ENCODE measurements around the gene RGL1. TPM values are rescaled to one million over a fixed set of nuclear protein-coding genes. Genes with fewer than 3 reads are reported as not detected.
A peak's percentile ranks its signal among the peaks of the same experiment; 100 is the strongest.

Gene RGL1
- total RNA-seq (2022): 33.8 and 34.5 TPM in 2 replicates
- percentile 89 among the genes with signal in this experiment for Bru-seq, nascent RNA
- BruChase-seq, experiment 1, labeled RNA remaining after a 2-hour chase: percentile 81 among the genes with signal in this experiment
- BruChase-seq, experiment 2, labeled RNA remaining after a 6-hour chase: percentile 73 among the genes with signal in this experiment
- long read RNA-seq, full-length matches to known transcripts: 13 of 53 reads
- long read RNA-seq, partial matches to known transcripts: 22 of 53 reads
- long read RNA-seq, other reads (novel, unspliced or antisense): 18 of 53 reads

DNA sequence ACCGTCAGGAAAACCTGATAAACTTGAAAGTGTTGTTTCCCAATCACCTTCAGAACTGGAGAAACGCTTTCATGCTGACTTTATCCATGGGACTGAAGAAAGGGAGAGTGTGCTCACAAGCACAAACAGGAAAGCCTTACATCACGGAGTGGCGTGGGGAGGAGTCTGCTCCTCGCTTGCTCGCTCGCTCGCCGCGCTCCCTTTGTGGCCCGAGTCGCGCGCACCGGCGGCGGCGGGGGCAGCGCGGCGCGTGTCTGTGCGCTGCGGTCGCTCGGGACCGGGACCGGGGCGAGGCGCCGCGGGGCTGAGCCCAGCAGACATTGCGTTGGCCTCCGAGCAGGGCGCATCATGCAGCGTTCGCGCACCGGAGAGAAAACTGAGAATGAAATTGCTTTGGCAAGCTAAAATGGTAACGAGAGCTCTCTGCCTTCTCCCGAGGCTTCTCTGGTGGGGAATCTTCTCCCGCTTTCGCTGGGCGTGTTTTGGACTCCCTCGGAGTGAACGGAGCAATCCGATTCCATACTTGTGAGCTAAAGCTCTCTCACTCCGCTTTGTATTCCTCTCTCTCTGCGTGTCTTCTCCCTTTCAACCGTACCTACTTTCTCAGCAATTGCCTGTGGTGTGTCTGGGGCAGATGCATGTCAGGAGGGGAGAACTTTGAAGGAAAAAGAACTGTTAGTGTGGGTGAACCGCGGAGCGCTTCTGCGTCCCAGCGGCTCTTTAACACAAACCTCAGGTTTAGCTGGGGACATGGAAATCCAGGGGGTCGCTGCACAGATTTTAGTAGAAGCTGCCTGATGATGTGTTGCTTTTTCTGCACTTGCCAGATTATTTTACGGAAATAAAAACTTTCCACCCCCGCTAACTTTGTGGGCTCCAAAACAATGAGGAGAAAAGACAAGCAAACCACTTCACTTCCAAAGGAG, at the start of gene RGL1:
TSS of gene RGL1 (plus strand) at position 205 of the 926 bp plus-strand sequence. CDS start at position 383, 178 bp downstream.
- Histone ChIP-seq H3K36me3 (ENCODE audit: control insufficient read depth, insufficient read depth, low read length) (peaks cover 3% of the 10 kb centered on the region), H3K4me1 (peaks cover 37% of the 10 kb centered on the region), H3K27me3 (replicated peaks; ENCODE audit: control insufficient read depth, insufficient read depth, low read length) (no peaks in the 10 kb centered on the region), H3K4me3 (ENCODE audit: low read depth, low read length) (peak within 1 kb of the TSS; percentile 74), H3K9me3 (peaks cover 10% of the 10 kb centered on the region)
- DNase-seq: peak; percentile 81 to 85
- no peaks in the 10 kb centered on the region for H3K27me3 Mint-ChIP-seq (ENCODE audit: insufficient read depth, unreplicated experiment)
- H3K4me1 Mint-ChIP-seq (ENCODE audit: low read depth, unreplicated experiment): peaks cover 28% of the 10 kb centered on the region
- peak within 1 kb of the TSS; percentile 95 for H3K27ac Mint-ChIP-seq (ENCODE audit: unreplicated experiment)
- no peak for TF ChIP-seq CTCF (IDR thresholded peaks at IDR 0.05; ENCODE audit: insufficient read depth in 1 of 2, low read depth in 1 of 2, low read length in 1 of 2, severe bottlenecking in 1 of 2, unreplicated experiment in 1 of 2)
- peaks cover 29% of the 10 kb centered on the region for H3K36me3 Mint-ChIP-seq (ENCODE audit: insufficient read depth, unreplicated experiment)
- ChIA-PET CTCF (no interaction called here), POLR2A (interaction anchor here (0.6 to 1.0 kb wide), 2 partner anchors 15 to 69 kb away, joined by 3 read pairs; no protein-coding TSS in a partner anchor)
- H3K4me3 Mint-ChIP-seq (ENCODE audit: unreplicated experiment): peak within 1 kb of the TSS; percentile 99
- BruUV-seq (replicated peaks): TSS peak; percentile 50
- intact Hi-C loops (cut with micrococcal nuclease; ENCODE audit: unreplicated experiment): loop anchor here (1.0 to 2.0 kb wide), 3 partner anchors 11 to 87 kb away; no protein-coding TSS in a partner anchor
- H3K9me3 Mint-ChIP-seq (ENCODE audit: unreplicated experiment): peaks cover 18% of the 10 kb centered on the region

DNA sequence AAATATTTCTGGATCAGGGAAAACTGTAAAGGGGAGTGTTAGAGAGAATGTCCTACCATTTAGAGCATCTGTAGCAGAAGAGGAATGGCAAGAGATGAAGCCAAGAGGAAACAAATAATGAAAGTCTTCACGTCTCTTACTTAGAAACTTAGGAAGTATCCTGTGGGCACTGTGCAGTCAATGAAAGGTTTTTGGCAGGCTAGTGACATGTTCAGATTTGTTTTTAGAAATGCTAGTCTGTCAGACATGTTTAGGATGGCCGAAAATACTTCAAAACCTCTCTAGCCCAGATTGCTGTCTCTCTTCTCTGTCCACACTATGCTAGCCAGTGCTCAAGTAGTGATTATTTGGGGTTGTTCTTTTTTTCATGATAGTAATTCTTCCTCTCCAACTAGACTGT, 48.6 kb upstream of the RGL1 start:
- DNase-seq: no peak
- H3K27me3 Mint-ChIP-seq (ENCODE audit: insufficient read depth, unreplicated experiment): no peaks in the 10 kb centered on the region
- Histone ChIP-seq H3K4me3 (ENCODE audit: low read depth, low read length) (no peak overlapping the region), H3K9me3 (0 out of 2 replicates have a peak, but pooled peaks cover 2% of the 10 kb centered on the region), H3K4me1 (peaks cover 29% of the 10 kb centered on the region), H3K36me3 (ENCODE audit: control insufficient read depth, insufficient read depth, low read length) (no peaks in the 10 kb centered on the region), H3K27me3 (replicated peaks; ENCODE audit: control insufficient read depth, insufficient read depth, low read length) (no peaks in the 10 kb centered on the region)
- no peak overlapping the region for H3K4me3 Mint-ChIP-seq (ENCODE audit: unreplicated experiment)
- intact Hi-C loops (cut with micrococcal nuclease; ENCODE audit: unreplicated experiment): no loop called here
- peaks cover 20% of the 10 kb centered on the region for H3K36me3 Mint-ChIP-seq (ENCODE audit: insufficient read depth, unreplicated experiment)
- CTCF ChIA-PET: no interaction called here
- TF ChIP-seq CTCF (IDR thresholded peaks at IDR 0.05; ENCODE audit: insufficient read depth in 1 of 2, low read depth in 1 of 2, low read length in 1 of 2, severe bottlenecking in 1 of 2, unreplicated experiment in 1 of 2): no peak
- peaks cover 15% of the 10 kb centered on the region for H3K9me3 Mint-ChIP-seq (ENCODE audit: unreplicated experiment)
- no peak overlapping the region for H3K27ac Mint-ChIP-seq (ENCODE audit: unreplicated experiment)
- peaks cover 15% of the 10 kb centered on the region for H3K4me1 Mint-ChIP-seq (ENCODE audit: low read depth, unreplicated experiment)
- BruUV-seq (replicated peaks): no TSS peak
- POLR2A ChIA-PET: no interaction called here

GRCh38 chr1:183757061-183757460, 47.9 kb upstream of the RGL1 start:
- POLR2A ChIA-PET: no interaction called here
- intact Hi-C loops (cut with micrococcal nuclease; ENCODE audit: unreplicated experiment): no loop called here
- Histone ChIP-seq H3K4me3 (ENCODE audit: low read depth, low read length) (no peak overlapping the region), H3K36me3 (ENCODE audit: control insufficient read depth, insufficient read depth, low read length) (no peaks in the 10 kb centered on the region), H3K9me3 (no peaks in the 10 kb centered on the region), H3K4me1 (peaks cover 29% of the 10 kb centered on the region), H3K27me3 (replicated peaks; ENCODE audit: control insufficient read depth, insufficient read depth, low read length) (no peaks in the 10 kb centered on the region)
- no peaks in the 10 kb centered on the region for H3K27me3 Mint-ChIP-seq (ENCODE audit: insufficient read depth, unreplicated experiment)
- no peak for TF ChIP-seq CTCF (IDR thresholded peaks at IDR 0.05; ENCODE audit: insufficient read depth in 1 of 2, low read depth in 1 of 2, low read length in 1 of 2, severe bottlenecking in 1 of 2, unreplicated experiment in 1 of 2)
- H3K9me3 Mint-ChIP-seq (ENCODE audit: unreplicated experiment): peaks cover 21% of the 10 kb centered on the region
- H3K36me3 Mint-ChIP-seq (ENCODE audit: insufficient read depth, unreplicated experiment): peaks cover 20% of the 10 kb centered on the region
- H3K27ac Mint-ChIP-seq (ENCODE audit: unreplicated experiment): no peak overlapping the region
- no TSS peak for BruUV-seq (replicated peaks)
- DNase-seq: no peak
- H3K4me1 Mint-ChIP-seq (ENCODE audit: low read depth, unreplicated experiment): peaks cover 15% of the 10 kb centered on the region
- no peak overlapping the region for H3K4me3 Mint-ChIP-seq (ENCODE audit: unreplicated experiment)
- CTCF ChIA-PET: no interaction called here

Data from Caco-2 (cell line).